SJSA1 (cell line): ENCODE results near the gene PRR7. TPM values are rescaled to one million over a fixed set of nuclear protein-coding genes. Genes with fewer than 3 reads are reported as not detected.
A peak's percentile ranks its signal among the peaks of the same experiment; 100 is the strongest.

Source experiments
- DNase-seq, 2 experiments: peaks; one replicate each; pipeline ENCODE4 v3.0.0-alpha.2; 2015 to 2020; ENCODE audit warnings: low spot score in 2 of 2, low read depth in 1 of 2
- H3K27ac ChIP-seq: fragments of 250-450 bp; sonication (Bioruptor Pico); 2 replicates; pipeline ENCODE4 v1.5.1; 2020; ENCODE audit warnings: mild to moderate bottlenecking, moderate library complexity
- H3K27me3 ChIP-seq: fragments of 250-450 bp; sonication (Bioruptor Pico); replicated peaks from 2 replicates; pipeline ENCODE4 v1.5.1; 2020; ENCODE audit warnings: mild to moderate bottlenecking, moderate library complexity
- H3K36me3 ChIP-seq: fragments of 250-450 bp; sonication (Bioruptor Pico); 2 replicates; pipeline ENCODE4 v1.5.1; 2020; ENCODE audit warnings: mild to moderate bottlenecking
- H3K4me1 ChIP-seq: fragments of 250-450 bp; sonication (Bioruptor Pico); replicated peaks from 2 replicates; pipeline ENCODE4 v1.6.1; 2021; ENCODE audit warnings: mild to moderate bottlenecking
- H3K4me3 ChIP-seq: fragments of 250-450 bp; sonication (Bioruptor Pico); 2 replicates; pipeline ENCODE4 v1.5.1; 2020; ENCODE audit warnings: mild to moderate bottlenecking
- H3K9me3 ChIP-seq: fragments of 250-450 bp; sonication (Bioruptor Pico); replicated peaks from 2 replicates; pipeline ENCODE4 v1.5.1; 2020; ENCODE audit warnings: mild to moderate bottlenecking
- total RNA-seq: library from RNA; depleted of rRNA; stranded (reverse); fragments of >200 nt; shearing (Covaris generic); gene quantifications from 2 replicates; pipeline ENCODE4 v1.2.3, GENCODE V29; 2014

The PRR7 gene
- total RNA-seq, 1 experiment from 2014 or later: 7.4 TPM

- H3K27ac ChIP-seq: no peak overlapping the region
- peaks cover 21% of the 10 kb centered on the region for H3K4me1 ChIP-seq
- H3K36me3 ChIP-seq: peaks cover 56% of the 10 kb centered on the region
- no peak overlapping the region for H3K4me3 ChIP-seq
- no peak for DNase-seq
- H3K9me3 ChIP-seq: no peaks in the 10 kb centered on the region
- no peaks in the 10 kb centered on the region for H3K27me3 ChIP-seq
Observed at GRCh38 chr5:177428574-177429217, 17.9 kb upstream of the PRR7 start.

GRCh38 chr5:177429248-177430040 lies 17.2 kb upstream of the PRR7 start:
- Histone ChIP-seq H3K27ac (no peak overlapping the region), H3K4me1 (peaks cover 21% of the 10 kb centered on the region), H3K36me3 (peaks cover 63% of the 10 kb centered on the region), H3K27me3 (no peaks in the 10 kb centered on the region), H3K9me3 (no peaks in the 10 kb centered on the region), H3K4me3 (no peak overlapping the region)
- no peak for DNase-seq

- Histone ChIP-seq H3K4me3 (no peak overlapping the region), H3K9me3 (no peaks in the 10 kb centered on the region), H3K36me3 (peaks cover 72% of the 10 kb centered on the region)
Observed at GRCh38 chr5:177430140-177430951, 16.3 kb upstream of the PRR7 start.

GRCh38 chr5:177430972-177431316 lies 15.7 kb upstream of the PRR7 start:
- peaks cover 13% of the 10 kb centered on the region for H3K4me1 ChIP-seq
- peaks cover 78% of the 10 kb centered on the region for H3K36me3 ChIP-seq
- no peak overlapping the region for H3K4me3 ChIP-seq
- DNase-seq: no peak
- H3K27me3 ChIP-seq: no peaks in the 10 kb centered on the region
- no peaks in the 10 kb centered on the region for H3K9me3 ChIP-seq
- H3K27ac ChIP-seq: no peak overlapping the region

More at GRCh38 chr5:177430140-177430951, 16.3 kb upstream of the PRR7 start:
- Histone ChIP-seq H3K4me1 (peaks cover 19% of the 10 kb centered on the region), H3K27ac (no peak overlapping the region), H3K27me3 (no peaks in the 10 kb centered on the region)
- no peak for DNase-seq

- H3K4me1 ChIP-seq: peaks cover 13% of the 10 kb centered on the region
- H3K27me3 ChIP-seq: no peaks in the 10 kb centered on the region
- H3K9me3 ChIP-seq: no peaks in the 10 kb centered on the region
- no peak for DNase-seq
- H3K36me3 ChIP-seq: peaks cover 83% of the 10 kb centered on the region
- no peak overlapping the region for H3K4me3 ChIP-seq
- H3K27ac ChIP-seq: no peak overlapping the region
Observed at GRCh38 chr5:177431317-177432142, 15.1 kb upstream of the PRR7 start.

GRCh38 chr5:177432143-177432838 lies 14.3 kb upstream of the PRR7 start:
- DNase-seq: peak in 1 of 2 experiments; percentile 51
- Histone ChIP-seq H3K4me3 (no peak overlapping the region), H3K36me3 (peaks cover 84% of the 10 kb centered on the region), H3K27ac (no peak overlapping the region), H3K4me1 (peaks cover 9% of the 10 kb centered on the region), H3K27me3 (no peaks in the 10 kb centered on the region), H3K9me3 (no peaks in the 10 kb centered on the region)

- H3K36me3 ChIP-seq: peaks cover 87% of the 10 kb centered on the region
- no peaks in the 10 kb centered on the region for H3K9me3 ChIP-seq
- H3K27me3 ChIP-seq: no peaks in the 10 kb centered on the region
- peaks cover 2% of the 10 kb centered on the region for H3K4me1 ChIP-seq
- no peak for DNase-seq
- H3K27ac ChIP-seq: no peak overlapping the region
- H3K4me3 ChIP-seq: no peak overlapping the region
Observed at GRCh38 chr5:177432839-177433657, 13.6 kb upstream of the PRR7 start.

GRCh38 chr5:177433658-177434217 lies 12.9 kb upstream of the PRR7 start:
- H3K27me3 ChIP-seq: no peaks in the 10 kb centered on the region
- H3K4me3 ChIP-seq: no peak overlapping the region
- H3K9me3 ChIP-seq: no peaks in the 10 kb centered on the region
- DNase-seq: no peak
- H3K36me3 ChIP-seq: peaks cover 87% of the 10 kb centered on the region
- H3K27ac ChIP-seq: no peak overlapping the region
- H3K4me1 ChIP-seq: no peaks in the 10 kb centered on the region

GRCh38 chr5:177434437-177434836 lies 12.2 kb upstream of the PRR7 start:
- Histone ChIP-seq H3K27ac (no peak overlapping the region), H3K9me3 (no peaks in the 10 kb centered on the region), H3K36me3 (peaks cover 91% of the 10 kb centered on the region), H3K4me3 (no peak overlapping the region), H3K4me1 (no peaks in the 10 kb centered on the region), H3K27me3 (no peaks in the 10 kb centered on the region)
- DNase-seq: no peak

GRCh38 chr5:177434942-177435738 lies 11.5 kb upstream of the PRR7 start:
- no peaks in the 10 kb centered on the region for H3K9me3 ChIP-seq
- H3K27me3 ChIP-seq: no peaks in the 10 kb centered on the region
- H3K27ac ChIP-seq: no peak overlapping the region
- H3K4me3 ChIP-seq: no peak overlapping the region
- H3K4me1 ChIP-seq: no peaks in the 10 kb centered on the region
- H3K36me3 ChIP-seq: peaks cover 96% of the 10 kb centered on the region
- DNase-seq: no peak

GRCh38 chr5:177435847-177436536 lies 10.6 kb upstream of the PRR7 start:
- Histone ChIP-seq H3K27ac (no peak overlapping the region), H3K4me1 (no peaks in the 10 kb centered on the region), H3K4me3 (no peak overlapping the region), H3K27me3 (no peaks in the 10 kb centered on the region), H3K9me3 (no peaks in the 10 kb centered on the region), H3K36me3 (peaks cover 96% of the 10 kb centered on the region)
- DNase-seq: peak in 1 of 2 experiments; percentile 50
